Ecto neural progenitor cell (in vitro differentiated cells): Measurements from ENCODE around the gene GRID2.
"Not testable (repeated sequence)": the region's sequence is repeated elsewhere in the genome, so short reads cannot be mapped to it uniquely, and the experiment has no call there.

ENCODE experiments used
- DNase-seq: peaks from one replicate; pipeline ENCODE4 v3.0.0-alpha.2; 2018; ENCODE audit warnings: low spot score

Gene GRID2

DNA sequence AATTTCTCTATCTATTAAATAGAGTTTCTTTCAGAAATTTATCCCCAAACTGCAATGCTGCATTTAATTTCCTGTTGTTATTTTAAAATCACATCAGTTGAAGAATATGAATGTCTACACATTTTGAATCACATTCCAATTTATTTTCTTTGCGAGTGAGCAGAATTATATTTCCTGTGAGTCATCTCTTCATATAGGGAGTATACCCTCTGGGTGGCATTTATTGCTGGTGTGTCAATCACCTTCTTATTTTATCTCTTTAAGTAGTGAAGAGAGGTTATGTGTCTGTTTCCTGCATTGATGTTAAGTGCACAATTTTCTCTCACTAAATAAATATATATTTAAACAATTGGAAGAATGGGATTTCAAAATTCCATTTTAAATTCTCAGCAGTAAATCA is 1013.8 kb downstream of the GRID2 start:
- no peak for DNase-seq

GRCh38 chr4:93319041-93319440 is 1015.3 kb downstream of the GRID2 start:
- no peak for DNase-seq

DNA sequence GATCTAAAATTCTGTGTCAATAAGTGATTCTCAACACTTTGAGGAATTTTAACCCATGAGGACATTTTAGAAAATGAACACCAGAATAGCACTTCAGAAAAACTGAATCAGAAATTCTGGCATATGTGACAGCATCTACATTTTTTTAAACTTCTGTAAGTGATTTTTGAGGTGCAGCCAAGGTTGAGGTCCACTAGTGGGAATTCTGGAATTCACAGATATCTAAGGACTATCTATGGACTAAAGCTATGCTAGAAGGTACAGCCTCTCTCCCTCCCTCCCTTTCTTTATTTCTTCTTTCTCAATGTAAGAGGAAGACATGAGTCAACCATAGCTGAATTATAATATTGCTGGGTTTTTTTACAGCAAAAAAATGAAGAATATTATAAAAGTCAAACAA is 1016.6 kb downstream of the GRID2 start:
- no peak for DNase-seq

DNA sequence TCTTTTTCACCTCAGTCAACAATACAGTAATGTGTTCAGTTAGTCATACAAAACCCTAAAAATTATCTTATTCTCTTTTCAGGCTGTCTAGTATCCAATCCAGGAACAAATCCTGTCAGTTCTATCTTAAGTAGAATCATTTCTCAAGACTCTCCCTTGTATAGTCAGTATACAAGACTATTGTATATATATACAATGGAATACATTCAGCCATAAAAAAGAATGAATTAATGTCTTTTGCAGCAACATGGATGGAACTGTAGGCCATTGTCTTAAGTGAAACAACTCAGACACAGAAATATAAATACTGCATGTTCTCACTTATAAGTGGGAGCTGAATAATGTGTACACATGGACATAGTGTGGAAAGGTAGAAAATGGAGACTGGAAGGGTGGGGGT is 1023.6 kb downstream of the GRID2 start:
- DNase-seq = no peak

- no peak for DNase-seq
Observed at GRCh38 chr4:93334003-93334402, 1030.2 kb downstream of the GRID2 start.

GRCh38 chr4:93337196-93337595 is 1033.4 kb downstream of the GRID2 start:
- no peak for DNase-seq

DNA sequence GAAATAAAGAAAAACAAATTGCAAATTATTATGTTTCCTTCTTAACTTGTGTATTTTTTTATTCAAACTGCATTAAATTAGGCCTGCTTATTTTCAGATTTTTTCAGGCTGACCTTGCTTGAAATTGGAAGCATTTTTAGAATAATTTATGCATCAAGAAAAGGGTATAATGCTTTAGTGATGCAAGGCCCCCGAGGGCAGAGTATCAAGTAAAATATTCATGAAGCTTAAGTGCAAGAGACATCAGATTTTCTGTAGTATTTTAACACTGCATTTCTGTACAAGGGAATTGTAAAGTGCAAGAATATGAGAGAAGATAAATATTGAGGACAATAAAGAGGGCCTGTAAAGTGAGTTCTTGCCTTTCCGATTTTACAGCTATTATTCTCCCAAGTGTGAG is 1039.0 kb downstream of the GRID2 start:
- no peak for DNase-seq

- DNase-seq = no peak
Observed at GRCh38 chr4:93346840-93347239, 1043.1 kb downstream of the GRID2 start.

DNA sequence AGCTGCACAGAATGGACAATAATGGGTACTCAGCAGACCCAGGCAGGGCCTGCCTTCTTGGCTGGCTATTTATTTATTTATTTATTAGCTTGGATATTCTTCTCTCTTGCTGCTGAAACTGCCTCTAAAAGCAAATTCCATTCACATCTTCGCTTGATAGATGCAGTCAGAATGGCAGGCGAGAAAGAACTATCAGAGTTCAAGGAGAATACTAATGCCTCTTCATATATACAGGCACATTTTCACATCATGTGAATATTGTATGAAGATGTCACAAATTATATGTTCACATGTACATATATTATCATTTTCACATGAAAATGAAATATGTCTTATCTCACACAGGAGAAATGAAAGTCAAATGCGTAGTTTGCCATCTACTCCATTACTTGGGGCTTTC is 1045.1 kb downstream of the GRID2 start:
- DNase-seq = no peak

DNA sequence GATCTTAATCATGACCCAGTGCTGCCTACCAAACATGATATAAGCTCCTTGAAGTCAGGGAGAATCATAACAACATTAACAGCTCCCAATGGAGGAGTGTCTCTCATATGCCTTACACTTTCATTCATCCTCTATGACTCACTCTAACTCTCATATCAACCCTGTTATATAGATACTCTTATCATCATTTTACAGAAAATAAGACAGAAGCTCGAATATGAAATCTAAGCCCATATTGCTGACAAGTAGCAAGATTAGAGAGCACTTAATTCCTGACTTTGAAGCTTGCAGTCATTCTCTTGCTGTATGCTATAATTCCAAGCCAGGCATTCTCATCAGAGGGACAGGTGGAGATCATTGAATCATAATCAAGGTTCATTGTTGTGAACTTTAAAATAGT is 1048.1 kb downstream of the GRID2 start:
- DNase-seq = no peak

GRCh38 chr4:93355411-93355810 is 1051.6 kb downstream of the GRID2 start:
- no peak for DNase-seq

DNA sequence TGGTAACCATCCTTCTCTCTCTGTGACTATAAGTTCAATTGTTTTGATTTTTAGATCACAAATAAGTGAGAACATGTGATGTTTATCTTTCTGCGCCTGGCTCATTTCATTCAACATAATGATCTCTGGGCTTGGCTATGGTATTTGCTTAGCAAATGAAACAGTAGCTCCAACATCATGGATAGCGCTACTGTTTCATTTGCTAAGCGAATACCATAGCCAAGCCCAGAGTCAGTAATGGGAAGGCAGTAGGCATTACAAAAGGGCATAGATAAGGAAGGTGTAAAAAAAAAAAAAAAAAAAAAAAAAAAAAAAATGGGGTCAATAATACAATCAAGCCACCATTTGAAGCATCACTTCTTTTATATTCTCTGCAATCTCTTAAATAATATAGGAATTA is 1055.8 kb downstream of the GRID2 start:
- no peak for DNase-seq

DNA sequence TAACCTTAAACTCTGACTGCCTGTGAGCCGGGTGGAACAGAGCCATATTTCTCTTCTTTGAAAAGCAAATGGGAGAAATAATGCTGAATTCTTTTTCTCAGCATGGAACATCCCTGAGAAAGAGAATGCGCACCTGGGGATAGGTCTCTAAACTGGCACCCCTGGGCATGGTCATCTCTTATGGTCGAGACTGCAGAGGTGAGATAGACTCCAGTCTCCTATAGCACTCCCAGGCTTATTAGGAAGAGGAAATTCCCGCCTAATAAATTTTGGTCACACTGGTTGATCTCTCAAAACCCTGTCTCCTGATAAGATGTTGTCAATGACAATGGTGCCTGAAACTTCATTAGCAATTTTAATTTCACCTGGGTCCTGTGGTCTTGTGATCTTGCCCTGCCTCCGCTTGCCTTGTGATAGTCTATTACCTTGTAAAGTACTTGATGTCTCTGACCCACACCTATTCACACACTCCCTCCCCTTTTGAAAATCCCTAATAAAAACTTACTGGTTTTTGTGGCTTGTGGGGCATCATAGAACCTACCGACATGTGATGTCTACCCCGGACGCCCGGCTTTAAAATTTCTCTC is 1062.5 kb downstream of the GRID2 start:
- not testable (repeated sequence) for DNase-seq

DNA sequence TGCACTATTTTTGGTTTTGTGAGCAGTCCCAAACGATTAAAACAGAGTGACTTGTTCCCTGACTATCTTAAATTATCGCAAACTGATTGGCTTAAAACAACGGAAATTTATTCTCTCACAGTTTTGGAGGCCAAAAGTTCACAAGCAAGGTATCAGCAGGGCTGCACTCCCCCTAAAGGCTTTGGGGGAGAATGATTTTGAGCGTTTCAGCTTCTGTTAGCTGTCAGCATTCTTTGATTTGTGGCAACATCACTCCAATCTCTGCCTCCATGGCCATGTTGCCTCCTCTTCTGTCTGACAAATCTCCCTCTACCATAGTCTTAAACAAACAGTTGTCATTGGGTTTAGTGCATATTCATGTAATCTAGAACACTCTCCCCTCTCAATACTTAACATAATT is 1065.2 kb downstream of the GRID2 start:
- DNase-seq = no peak

DNA sequence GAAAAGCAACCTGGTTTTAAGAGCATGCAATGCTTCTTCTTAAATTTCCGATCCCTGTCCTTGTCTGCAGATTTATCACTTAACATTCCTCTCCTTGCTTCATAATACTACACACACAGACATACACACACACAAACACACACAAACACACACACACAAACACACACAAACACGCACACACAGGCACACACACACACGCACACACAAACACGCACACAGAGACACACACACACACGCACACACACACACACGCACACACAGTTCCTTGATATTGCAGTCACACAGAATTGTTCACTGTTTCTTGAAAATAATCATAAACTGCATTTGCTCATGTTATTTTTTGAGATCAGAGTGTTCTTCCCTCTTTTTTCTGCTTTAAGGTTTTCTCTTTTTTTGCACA is 1066.5 kb downstream of the GRID2 start:
- DNase-seq = no peak

GRCh38 chr4:93373893-93374860 is 1070.4 kb downstream of the GRID2 start:
- DNase-seq = no peak

DNA sequence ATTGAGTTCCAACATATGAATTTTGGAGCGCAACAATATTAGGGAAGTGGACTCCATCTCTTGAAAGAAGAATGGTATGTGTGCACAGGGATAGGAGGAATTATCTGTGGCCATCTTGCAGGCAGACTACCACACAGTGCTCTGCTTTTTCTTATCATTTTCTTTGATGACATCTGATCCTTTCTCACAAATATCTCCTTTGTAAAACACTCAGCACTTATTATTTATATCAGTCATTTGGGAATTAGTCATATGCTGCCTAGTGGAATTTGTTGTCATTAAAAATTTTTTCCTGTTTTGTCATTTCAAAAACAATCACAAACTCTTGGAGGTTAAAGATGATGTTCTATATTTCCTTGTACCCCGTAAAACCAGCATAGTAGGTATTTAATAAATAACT is 1080.5 kb downstream of the GRID2 start:
- no peak for DNase-seq

GRCh38 chr4:93384887-93385286 is 1081.1 kb downstream of the GRID2 start:
- DNase-seq = no peak

- DNase-seq = no peak
Observed at GRCh38 chr4:93394545-93395081, 1090.8 kb downstream of the GRID2 start.

- no peak for DNase-seq
Observed at GRCh38 chr4:93396272-93396671, 1092.5 kb downstream of the GRID2 start.

GRCh38 chr4:93403571-93403970 is 1099.8 kb downstream of the GRID2 start:
- no peak for DNase-seq

- DNase-seq = no peak
Observed at GRCh38 chr4:93407493-93408275, 1103.9 kb downstream of the GRID2 start.

DNA sequence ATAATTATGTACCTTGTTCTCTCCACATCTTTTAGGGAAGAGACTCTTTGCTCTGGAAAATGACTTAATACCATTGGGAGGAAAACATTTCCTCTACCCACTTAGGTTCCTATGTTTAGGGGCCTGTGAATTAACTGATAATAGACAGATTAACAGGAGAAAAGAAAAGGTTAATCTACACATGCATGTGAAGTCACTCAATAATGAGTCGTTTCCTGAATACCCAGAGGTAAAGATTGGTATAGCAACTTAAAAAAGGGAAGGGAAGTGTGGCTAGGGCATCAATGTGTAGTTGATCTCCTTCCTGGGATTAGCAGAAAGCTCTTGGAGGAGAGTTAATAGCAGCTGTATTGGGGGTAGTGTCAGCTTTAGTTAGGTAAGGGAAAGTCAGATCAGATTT is 1105.3 kb downstream of the GRID2 start:
- no peak for DNase-seq
